GM12801 (cell line): ENCODE measurements around the gene ESR1.

Experiments
- TF ChIP-seq, protein P1 (sequence below): IDR thresholded peaks from one replicate; pipeline ENCODE4 v1.5.1; 2011; ENCODE audit warnings: control low read depth; ENCODE audit not compliant: insufficient read length; ENCODE audit errors: extremely low read depth

ESR1 gene

DNA sequence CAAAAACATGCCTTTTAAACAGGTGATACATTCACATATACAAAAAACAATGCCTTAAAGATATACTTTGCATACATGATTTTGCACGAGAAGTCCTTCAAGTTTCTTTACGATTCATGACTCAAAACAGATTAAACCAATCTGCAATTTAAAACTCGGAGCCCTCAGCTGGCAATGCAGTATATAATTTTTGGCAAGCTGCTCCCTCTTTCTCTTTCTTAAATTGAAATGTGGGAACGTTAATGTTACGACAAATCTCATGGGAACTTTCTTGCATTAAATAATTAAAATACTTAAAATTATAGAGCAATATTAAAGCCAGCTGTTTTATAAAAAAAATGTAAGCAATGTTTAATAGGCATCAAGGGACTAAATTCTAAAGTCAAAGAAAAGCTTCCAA, 334.6 kb downstream of the ESR1 start:
- TF ChIP-seq, protein P1, sequence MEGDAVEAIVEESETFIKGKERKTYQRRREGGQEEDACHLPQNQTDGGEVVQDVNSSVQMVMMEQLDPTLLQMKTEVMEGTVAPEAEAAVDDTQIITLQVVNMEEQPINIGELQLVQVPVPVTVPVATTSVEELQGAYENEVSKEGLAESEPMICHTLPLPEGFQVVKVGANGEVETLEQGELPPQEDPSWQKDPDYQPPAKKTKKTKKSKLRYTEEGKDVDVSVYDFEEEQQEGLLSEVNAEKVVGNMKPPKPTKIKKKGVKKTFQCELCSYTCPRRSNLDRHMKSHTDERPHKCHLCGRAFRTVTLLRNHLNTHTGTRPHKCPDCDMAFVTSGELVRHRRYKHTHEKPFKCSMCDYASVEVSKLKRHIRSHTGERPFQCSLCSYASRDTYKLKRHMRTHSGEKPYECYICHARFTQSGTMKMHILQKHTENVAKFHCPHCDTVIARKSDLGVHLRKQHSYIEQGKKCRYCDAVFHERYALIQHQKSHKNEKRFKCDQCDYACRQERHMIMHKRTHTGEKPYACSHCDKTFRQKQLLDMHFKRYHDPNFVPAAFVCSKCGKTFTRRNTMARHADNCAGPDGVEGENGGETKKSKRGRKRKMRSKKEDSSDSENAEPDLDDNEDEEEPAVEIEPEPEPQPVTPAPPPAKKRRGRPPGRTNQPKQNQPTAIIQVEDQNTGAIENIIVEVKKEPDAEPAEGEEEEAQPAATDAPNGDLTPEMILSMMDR = no peak

DNA sequence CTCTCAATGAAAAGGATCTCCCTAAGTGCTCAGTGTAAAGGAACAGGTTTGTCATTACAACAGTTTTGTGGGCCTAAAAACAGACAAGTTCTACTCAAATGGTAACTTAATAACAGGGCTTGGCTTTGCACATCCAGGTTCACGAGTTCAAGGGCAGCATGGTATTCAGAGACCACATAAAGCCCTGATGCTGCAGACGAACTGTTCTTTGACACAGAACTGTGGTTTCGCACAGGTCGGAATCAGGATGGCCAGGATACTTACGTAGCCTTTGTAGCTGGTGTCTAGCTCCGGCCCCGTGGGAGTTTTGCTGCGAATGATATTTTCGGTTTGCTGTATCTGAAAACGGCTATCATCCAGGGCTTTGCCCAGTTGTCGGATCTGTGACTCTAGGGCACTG, 335.9 kb downstream of the ESR1 start:
- TF ChIP-seq, protein P1 = no peak

DNA sequence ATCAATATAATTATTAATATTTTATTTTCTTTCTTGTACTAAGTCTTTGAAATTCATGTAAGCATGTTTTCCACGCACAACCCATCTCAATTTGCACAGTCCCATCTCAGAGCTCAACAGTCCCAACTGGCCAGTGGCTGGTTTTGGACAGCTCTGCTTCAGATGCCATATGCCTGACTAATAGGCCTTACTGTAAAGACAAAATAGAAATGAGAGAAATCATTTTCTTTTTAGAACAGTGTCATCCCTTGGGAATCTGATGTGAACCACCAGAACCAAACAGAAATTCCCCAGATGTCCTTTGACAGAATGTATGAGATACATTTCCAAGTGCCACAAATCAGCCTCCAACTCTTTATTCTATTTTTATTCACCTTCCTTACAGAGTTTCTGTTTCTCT, 338.9 kb downstream of the ESR1 start:
- TF ChIP-seq, protein P1 = no peak

DNA sequence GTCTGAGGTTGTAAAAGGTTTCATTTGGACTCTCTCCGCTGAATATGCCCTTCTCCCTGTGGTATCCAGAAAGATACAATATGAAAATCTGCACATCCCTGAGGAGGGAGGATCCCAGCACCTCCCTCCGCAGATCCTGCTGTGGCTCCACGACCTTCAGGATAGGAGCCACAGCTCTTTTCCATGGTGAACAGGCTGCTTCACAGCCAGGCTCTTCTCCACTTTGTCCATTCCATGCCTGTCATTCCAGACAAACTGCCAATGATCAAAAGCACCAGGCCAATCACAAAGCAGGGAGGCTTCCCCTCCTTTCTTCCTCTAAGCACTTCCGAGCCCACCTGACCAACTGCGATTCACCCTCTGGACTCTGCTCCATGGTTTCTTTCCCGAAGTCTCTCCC, 339.8 kb downstream of the ESR1 start:
- TF ChIP-seq, protein P1 = no peak

DNA sequence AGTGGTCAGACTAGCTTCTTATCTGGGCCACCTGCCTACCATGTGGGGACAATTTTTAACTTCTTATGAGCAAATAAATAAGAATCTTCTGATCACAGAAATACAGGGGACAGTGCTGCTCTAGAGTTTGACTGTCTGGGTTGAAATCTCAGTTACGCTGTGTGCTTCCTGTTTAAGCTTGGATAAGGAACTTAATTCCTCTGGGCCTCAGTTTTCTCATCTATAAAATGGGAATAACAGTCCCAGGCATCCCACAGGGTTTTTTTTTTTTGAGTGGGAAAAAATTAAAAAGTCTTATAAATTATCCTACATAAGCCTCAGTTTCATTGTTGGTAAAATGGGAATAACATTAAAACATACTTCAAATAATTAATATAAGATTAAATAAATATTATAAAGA, 340.9 kb downstream of the ESR1 start:
- TF ChIP-seq, protein P1 = no peak

DNA sequence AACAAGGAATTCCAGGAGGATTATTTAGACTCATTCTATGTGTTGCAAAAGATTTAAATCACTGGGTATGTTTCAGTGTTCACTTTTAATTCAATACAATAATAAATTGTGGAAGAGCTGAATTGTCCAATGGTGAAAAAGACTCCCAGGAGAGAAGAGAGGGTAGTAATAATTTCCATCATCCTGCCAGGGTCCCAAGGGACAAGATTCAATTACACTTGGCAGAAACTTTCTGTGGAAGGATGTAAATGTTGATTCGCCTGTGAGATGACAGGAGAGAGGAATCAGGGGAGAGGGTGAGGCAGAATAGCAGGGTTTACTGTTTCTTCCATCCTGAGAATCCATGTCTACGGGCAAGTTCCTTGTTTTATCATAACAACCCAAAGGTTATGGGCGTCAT, 342.7 kb downstream of the ESR1 start:
- TF ChIP-seq, protein P1 = no peak

DNA sequence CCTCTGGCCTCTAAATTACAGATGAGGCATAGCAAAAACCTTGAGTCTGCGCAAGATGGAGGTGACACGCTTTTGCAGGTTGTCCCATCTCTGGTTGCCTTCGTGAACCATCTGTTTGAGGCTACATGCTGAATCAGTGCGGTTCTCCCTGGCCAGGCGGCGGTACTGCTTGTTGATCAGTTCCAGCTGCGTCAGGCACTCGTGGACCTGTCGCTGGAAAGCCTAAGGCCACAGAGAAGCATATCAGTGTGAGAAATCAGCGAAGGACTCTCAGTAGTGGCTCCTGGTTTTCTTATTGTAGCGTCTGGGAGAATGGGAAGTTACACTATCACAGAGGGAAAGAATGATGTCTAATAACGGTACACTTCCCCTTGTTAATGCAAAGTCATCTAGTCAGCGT, 344.4 kb downstream of the ESR1 start:
- TF ChIP-seq, protein P1 = no peak

DNA sequence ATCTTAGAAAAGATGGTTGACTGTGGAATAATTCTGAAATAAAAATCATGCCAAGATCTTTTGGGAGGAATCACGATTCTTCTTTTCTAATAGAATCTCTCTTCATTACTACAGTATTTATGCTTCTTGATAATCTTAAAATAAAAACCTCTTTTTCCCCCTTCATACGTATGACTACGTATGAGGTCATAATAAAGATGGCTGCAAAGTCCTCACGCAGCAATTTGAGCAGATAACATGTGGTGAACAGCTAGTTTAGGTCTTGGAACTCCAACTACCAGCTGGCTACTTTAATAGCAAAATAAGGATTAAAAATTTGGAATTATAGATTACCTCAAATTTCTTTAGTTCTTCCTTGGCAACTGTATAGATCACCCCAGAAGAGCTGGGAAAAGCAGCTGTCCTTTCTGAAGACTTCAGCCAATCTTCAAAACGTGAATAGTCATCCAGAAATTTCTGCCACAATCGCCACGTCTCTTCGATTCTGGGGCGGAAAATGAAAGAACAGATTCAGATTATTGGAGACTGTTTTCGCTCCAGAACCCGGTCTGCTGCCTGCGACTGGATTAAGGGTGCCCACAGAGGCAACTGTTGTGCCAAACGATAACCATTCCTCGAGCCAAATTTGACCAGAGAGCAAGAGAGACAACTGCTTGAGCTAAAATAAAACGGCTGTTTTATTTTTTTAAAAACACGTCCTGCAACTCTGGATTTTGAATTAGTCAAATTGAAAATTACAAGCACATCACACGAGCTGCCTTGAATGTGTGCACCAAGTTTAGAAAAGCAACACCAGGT, 347.3 kb downstream of the ESR1 start:
- TF ChIP-seq, protein P1 = no peak
